Skeletal muscle tissue (tissue), 4 donors: ENCODE results near the gene PLXDC2. TPM values are rescaled to one million over a fixed set of nuclear protein-coding genes. Genes with fewer than 3 reads are reported as not detected.

Experiments
- H3K27ac ChIP-seq: one replicate; pipeline ENCODE4 v1.7.0; 2013; ENCODE audit warnings: mild to moderate bottlenecking, low read depth, low read length, inconsistent platforms
- H3K27me3 ChIP-seq, 3 donors: one replicate each; pipeline ENCODE4 v1.7.0; 2013; ENCODE audit warnings: low read length in 3 of 3; ENCODE audit not compliant: control insufficient read depth in 3 of 3, insufficient read depth in 3 of 3
- H3K36me3 ChIP-seq, 3 donors: one replicate each; pipeline ENCODE4 v1.7.0; 2013; ENCODE audit warnings: low read length in 3 of 3; ENCODE audit not compliant: control insufficient read depth in 3 of 3, insufficient read depth in 3 of 3
- H3K4me1 ChIP-seq, 3 donors: one replicate each; pipeline ENCODE4 v1.7.0; 2013; ENCODE audit warnings: low read length in 3 of 3, mild to moderate bottlenecking in 3 of 3; ENCODE audit not compliant: control insufficient read depth in 3 of 3, insufficient read depth in 3 of 3
- H3K4me3 ChIP-seq, 3 donors: one replicate each; pipeline ENCODE4 v1.7.0; 2013; ENCODE audit warnings: low read length in 3 of 3
- H3K9ac ChIP-seq, 3 donors: one replicate each; pipeline ENCODE4 v1.7.0; 2013; ENCODE audit warnings: low read length in 3 of 3, mild to moderate bottlenecking in 3 of 3, moderate library complexity in 2 of 3, low read depth in 1 of 3
- H3K9me3 ChIP-seq, 3 donors: one replicate each; pipeline ENCODE4 v1.7.0; 2013; ENCODE audit warnings: low read length in 3 of 3; ENCODE audit not compliant: control insufficient read depth in 3 of 3
- total RNA-seq: library from RNA; depleted of rRNA; stranded (reverse); fragments of >200 nt; gene quantifications from one replicate; pipeline ENCODE4 v1.2.3, GENCODE V29; 2014
- donor health status: Osteomylitis.

PLXDC2 gene
- total RNA-seq, 1 donor from 2014 or later: 23.0 TPM

GRCh38 chr10:20108021-20108420, 291.8 kb downstream of the PLXDC2 start:
- Histone ChIP-seq H3K36me3 (no peaks in the 10 kb centered on the region), H3K4me1 (no peaks in the 10 kb centered on the region), H3K9me3 (no peaks in the 10 kb centered on the region), H3K27ac (no peak overlapping the region), H3K27me3 (no peaks in the 10 kb centered on the region), H3K9ac (no peak overlapping the region), H3K4me3 (no peak overlapping the region)

- no peak overlapping the region for H3K4me3 ChIP-seq
- H3K27ac ChIP-seq: no peak overlapping the region
- H3K4me1 ChIP-seq: no peaks in the 10 kb centered on the region
- no peaks in the 10 kb centered on the region for H3K27me3 ChIP-seq
- H3K36me3 ChIP-seq: no peaks in the 10 kb centered on the region
- no peaks in the 10 kb centered on the region for H3K9me3 ChIP-seq
- H3K9ac ChIP-seq: no peak overlapping the region
These were observed 293.4 kb downstream of the PLXDC2 start for GRCh38 chr10:20109613-20110012.

GRCh38 chr10:20110125-20111100, 294.2 kb downstream of the PLXDC2 start:
- H3K36me3 ChIP-seq: no peaks in the 10 kb centered on the region
- H3K9ac ChIP-seq: no peak overlapping the region
- H3K9me3 ChIP-seq: no peaks in the 10 kb centered on the region
- no peak overlapping the region for H3K27ac ChIP-seq
- no peaks in the 10 kb centered on the region for H3K4me1 ChIP-seq
- H3K27me3 ChIP-seq: no peaks in the 10 kb centered on the region
- no peak overlapping the region for H3K4me3 ChIP-seq

- no peak overlapping the region for H3K27ac ChIP-seq
- no peaks in the 10 kb centered on the region for H3K9me3 ChIP-seq
- H3K27me3 ChIP-seq: no peaks in the 10 kb centered on the region
- H3K4me1 ChIP-seq: no peaks in the 10 kb centered on the region
- no peak overlapping the region for H3K9ac ChIP-seq
- no peaks in the 10 kb centered on the region for H3K36me3 ChIP-seq
- no peak overlapping the region for H3K4me3 ChIP-seq
These were observed 297.9 kb downstream of the PLXDC2 start for GRCh38 chr10:20114179-20114578.

DNA sequence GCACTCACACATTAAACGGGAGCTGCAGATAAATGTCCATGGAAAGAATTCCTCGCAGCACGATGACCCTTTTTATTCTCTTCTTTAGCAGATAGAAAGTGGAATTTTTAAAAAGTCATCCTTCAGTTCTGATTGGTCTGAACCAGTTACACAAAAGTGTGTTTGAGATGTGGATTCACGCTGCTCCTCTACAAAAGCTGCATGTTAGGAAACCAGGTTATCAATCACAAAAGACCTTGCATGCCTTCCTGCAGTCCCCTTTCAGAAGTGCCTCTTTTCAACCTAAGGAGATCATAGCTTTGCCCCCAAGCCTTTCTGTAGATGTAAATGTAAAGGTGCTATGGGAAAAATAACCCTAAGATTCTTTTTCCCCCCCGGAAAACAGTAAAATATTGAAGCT, 299.7 kb downstream of the PLXDC2 start:
- Histone ChIP-seq H3K4me1 (no peaks in the 10 kb centered on the region), H3K36me3 (no peaks in the 10 kb centered on the region), H3K27me3 (no peaks in the 10 kb centered on the region), H3K4me3 (no peak overlapping the region), H3K9ac (no peak overlapping the region), H3K27ac (no peak overlapping the region), H3K9me3 (no peaks in the 10 kb centered on the region)

GRCh38 chr10:20117471-20117870, 301.2 kb downstream of the PLXDC2 start:
- Histone ChIP-seq H3K27me3 (no peaks in the 10 kb centered on the region), H3K4me1 (no peaks in the 10 kb centered on the region), H3K36me3 (no peaks in the 10 kb centered on the region), H3K4me3 (no peak overlapping the region), H3K9ac (no peak overlapping the region), H3K27ac (no peak overlapping the region), H3K9me3 (no peaks in the 10 kb centered on the region)

DNA sequence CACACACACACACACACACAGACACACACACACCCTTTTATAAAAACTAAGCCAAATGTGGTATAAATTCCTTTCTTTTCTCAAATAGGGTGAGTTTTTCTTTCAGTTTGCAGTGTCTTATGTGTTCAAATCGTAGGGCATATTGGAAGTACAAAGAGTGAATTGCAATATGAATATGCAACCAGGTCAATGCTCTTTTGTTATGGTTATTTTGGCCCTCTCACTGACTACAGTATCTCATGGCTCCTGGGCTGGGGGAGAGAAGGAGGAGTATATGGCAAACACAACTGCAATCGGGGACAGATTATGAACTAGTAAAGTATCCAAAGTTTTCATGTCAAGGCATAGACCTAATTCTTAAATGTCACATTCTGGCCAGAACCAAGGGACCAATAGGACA, 301.9 kb downstream of the PLXDC2 start:
- Histone ChIP-seq H3K27ac (no peak overlapping the region), H3K9ac (no peak overlapping the region), H3K9me3 (no peaks in the 10 kb centered on the region), H3K4me3 (no peak overlapping the region), H3K27me3 (no peaks in the 10 kb centered on the region), H3K36me3 (no peaks in the 10 kb centered on the region), H3K4me1 (no peaks in the 10 kb centered on the region)

DNA sequence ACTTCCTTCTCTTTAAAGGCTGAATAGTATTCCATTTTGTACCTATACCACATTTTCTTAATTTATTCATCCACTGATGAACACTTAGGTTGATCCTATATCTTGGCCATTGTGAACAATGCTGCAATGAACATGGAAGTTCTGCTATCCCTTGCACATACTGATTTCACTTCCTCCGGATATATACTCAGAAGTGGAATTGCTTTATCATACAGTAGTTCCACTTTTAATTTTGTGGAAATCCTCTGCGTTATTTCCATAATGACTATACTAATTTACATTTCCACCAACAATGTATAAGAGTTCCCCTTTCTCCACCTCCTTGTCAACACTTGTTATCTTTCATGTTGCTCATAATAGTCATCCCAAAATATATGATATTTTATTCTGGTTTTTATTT, 312.6 kb downstream of the PLXDC2 start:
- Histone ChIP-seq H3K4me1 (no peaks in the 10 kb centered on the region), H3K27ac (no peak overlapping the region), H3K4me3 (no peak overlapping the region), H3K9me3 (peaks cover 0 to 2% (median 0%) of the 10 kb centered on the region in 3 donors), H3K9ac (no peak overlapping the region), H3K27me3 (no peaks in the 10 kb centered on the region), H3K36me3 (no peaks in the 10 kb centered on the region)

DNA sequence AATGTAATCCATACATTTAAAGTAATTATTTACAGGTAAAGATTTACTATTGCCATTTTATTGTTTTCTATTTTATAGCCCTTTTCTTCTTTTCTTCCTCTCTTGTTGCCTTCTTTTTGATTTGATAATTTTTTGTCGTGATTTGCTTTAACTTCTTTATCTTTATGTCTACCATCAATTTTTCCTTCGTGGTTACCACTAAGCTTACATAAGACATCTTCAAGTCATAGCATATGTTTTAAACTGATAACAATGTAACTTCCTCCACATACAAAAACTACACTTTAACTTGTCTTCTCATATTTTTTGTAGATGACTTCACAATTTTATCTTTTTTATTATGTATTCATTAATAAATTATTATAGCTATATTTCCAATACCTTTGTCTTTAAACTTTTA, 316.6 kb downstream of the PLXDC2 start:
- Histone ChIP-seq H3K9me3 (peaks cover 0 to 4% (median 0%) of the 10 kb centered on the region in 3 donors), H3K36me3 (no peaks in the 10 kb centered on the region), H3K9ac (no peak overlapping the region), H3K27me3 (no peaks in the 10 kb centered on the region), H3K4me1 (no peaks in the 10 kb centered on the region), H3K4me3 (no peak overlapping the region), H3K27ac (no peak overlapping the region)

GRCh38 chr10:20133669-20134189, 317.5 kb downstream of the PLXDC2 start:
- Histone ChIP-seq H3K27ac (no peak overlapping the region), H3K9ac (no peak overlapping the region), H3K4me1 (no peaks in the 10 kb centered on the region), H3K9me3 (peaks cover 0 to 4% (median 0%) of the 10 kb centered on the region in 3 donors), H3K27me3 (no peaks in the 10 kb centered on the region), H3K36me3 (no peaks in the 10 kb centered on the region), H3K4me3 (no peak overlapping the region)
